Measurements from ENCODE around the gene ABHD17B. TPM values are rescaled to one million over a fixed set of nuclear protein-coding genes. Genes with fewer than 3 reads are reported as not detected.

Gene ABHD17B
- total and polyA plus RNA-seq, 10 of the 15 experiments (the other 5 are each of a cell fraction or from before 2014, with no cell fraction given), result 3.5 to 21.4 (median 16.6) TPM

- Histone ChIP-seq H3K4me2 (ENCODE audit: control insufficient read depth, insufficient read depth) (no peak overlapping the region), H3K9ac (ENCODE audit: control insufficient read depth, insufficient read depth, low read length) (no peak overlapping the region), H3K4me3 (no peak overlapping the region), H2AFZ (ENCODE audit: control insufficient read depth, low read depth, low read length) (no peak overlapping the region), H3K4me1 (ENCODE audit: control insufficient read depth, insufficient read depth, low read length) (no peaks in the 10 kb centered on the region; the same call in 1 of the 2 replicates), H3K9me3 (replicated peaks; ENCODE audit: control insufficient read depth, insufficient read depth, low read length) (peaks cover 18% of the 10 kb centered on the region), H3K36me3 (ENCODE audit: control insufficient read depth in 2 of 2, insufficient read depth in 2 of 2, low read length in 1 of 2) (no peaks in the 10 kb centered on the region; a peak in 1 of 4 replicates), H3K27ac (ENCODE audit: control insufficient read depth, insufficient read depth) (no peak overlapping the region), H3K79me2 (ENCODE audit: control insufficient read depth, insufficient read depth, low read length) (no peaks in the 10 kb centered on the region), H3K27me3 (replicated peaks in 1 of 2; ENCODE audit: control insufficient read depth in 2 of 2, insufficient read depth in 2 of 2, low read length in 1 of 2) (no peaks in the 10 kb centered on the region), H4K20me1 (ENCODE audit: control insufficient read depth, insufficient read depth) (no peaks in the 10 kb centered on the region)
- ATAC-seq (no peak), FAIRE-seq (no peak), DNase-seq (ENCODE audit: low read depth, low spot score) (no peak)
- POLR2A ChIA-PET, result no interaction called here
- in situ Hi-C loops (cut with MboI), result no loop called here
- no TSS peak for BruUV-seq (replicated peaks)
- RAD21 ChIA-PET (ENCODE audit: unreplicated experiment), result no interaction called here
- intact Hi-C loops (cut with micrococcal nuclease; ENCODE audit: unreplicated experiment), result no loop called here
- CTCF ChIA-PET, result no interaction called here
- SMC1A ChIA-PET (ENCODE audit: uncharacterized antibody, unreplicated experiment), result no interaction called here
- TF ChIP-seq CEBPB (IDR thresholded peaks at IDR 0.05; ENCODE audit: borderline replicate concordance in 1 of 2, low read depth in 2 of 2, low read length in 2 of 2) (no peak), SMAD5 (IDR thresholded peaks at IDR 0.05; ENCODE audit: low read depth) (no peak), MEF2B (IDR thresholded peaks at IDR 0.05; ENCODE audit: partially characterized antibody, poor library complexity, severe bottlenecking) (no peak), EZH2 (IDR thresholded peaks at IDR 0.05; ENCODE audit: borderline replicate concordance, control insufficient read depth, low read depth, low read length) (no peak), NFXL1 (IDR thresholded peaks at IDR 0.05; ENCODE audit: borderline replicate concordance) (no peak), MYB (IDR thresholded peaks at IDR 0.05; ENCODE audit: borderline replicate concordance, low read depth, low read length) (no peak), CREM (IDR thresholded peaks at IDR 0.05; ENCODE audit: low read depth) (no peak), ZNF384 (IDR thresholded peaks at IDR 0.05; ENCODE audit: borderline replicate concordance, low read depth, low read length) (no peak), SP1 (IDR thresholded peaks at IDR 0.05; ENCODE audit: low read depth, low read length) (no peak)
Measured at GRCh38 chr9:71857159-71857558, 53.8 kb downstream of the ABHD17B start.

- Histone ChIP-seq H3K36me3 (ENCODE audit: control insufficient read depth in 2 of 2, insufficient read depth in 2 of 2, low read length in 1 of 2) (no peaks in the 10 kb centered on the region), H3K27ac (ENCODE audit: control insufficient read depth, insufficient read depth) (no peak overlapping the region), H3K9me3 (replicated peaks; ENCODE audit: control insufficient read depth, insufficient read depth, low read length) (peaks cover 6% of the 10 kb centered on the region; the same call in 2 of the 3 replicates), H2AFZ (ENCODE audit: control insufficient read depth, low read depth, low read length) (no peak overlapping the region), H4K20me1 (ENCODE audit: control insufficient read depth, insufficient read depth) (no peaks in the 10 kb centered on the region), H3K4me1 (ENCODE audit: control insufficient read depth, insufficient read depth, low read length) (no peaks in the 10 kb centered on the region; the same call in 1 of the 2 replicates), H3K4me2 (ENCODE audit: control insufficient read depth, insufficient read depth) (no peak overlapping the region), H3K27me3 (replicated peaks in 1 of 2; ENCODE audit: control insufficient read depth in 2 of 2, insufficient read depth in 2 of 2, low read length in 1 of 2) (no peaks in the 10 kb centered on the region), H3K9ac (ENCODE audit: control insufficient read depth, insufficient read depth, low read length) (no peak overlapping the region), H3K79me2 (ENCODE audit: control insufficient read depth, insufficient read depth, low read length) (no peaks in the 10 kb centered on the region), H3K4me3 (no peak overlapping the region)
- FAIRE-seq (no peak), DNase-seq (ENCODE audit: low read depth, low spot score) (no peak), ATAC-seq (no peak)
- ChIA-PET SMC1A (ENCODE audit: uncharacterized antibody, unreplicated experiment) (interaction anchor here (1.0 to 1.2 kb wide), 2 partner anchors 9 to 10 kb away, joined by 3 to 5 read pairs; no protein-coding TSS in a partner anchor), CTCF (interaction anchor here (1.6 kb wide), 2 partner anchors 36 to 48 kb away, joined by 3 to 4 read pairs; no protein-coding TSS in a partner anchor), POLR2A (no interaction called here), RAD21 (ENCODE audit: unreplicated experiment) (no interaction called here)
- 83% methylated on average over 5 of the region's 5 CpGs for WGBS (ENCODE audit: insufficient coverage, insufficient replicate concordance, low lambda C conversion rate, missing lambda C conversion rate)
- intact Hi-C loops (cut with micrococcal nuclease; ENCODE audit: unreplicated experiment), result no loop called here
- in situ Hi-C loops (cut with MboI), result no loop called here
- BruUV-seq (replicated peaks), result no TSS peak
- TF ChIP-seq RB1 (IDR thresholded peaks at IDR 0.05; ENCODE audit: borderline replicate concordance) (no peak), ZBTB40 (IDR thresholded peaks at IDR 0.05; ENCODE audit: borderline replicate concordance) (no peak), NRF1 (conservative IDR thresholded peaks at IDR 0.05; ENCODE audit: low read depth, low read length) (no peak), WRNIP1 (IDR thresholded peaks at IDR 0.05; ENCODE audit: borderline replicate concordance, low read depth, low read length) (no peak), POLR2A (IDR thresholded peaks at IDR 0.05; ENCODE audit: low read depth, low read length) (no peak), KDM1A (IDR thresholded peaks at IDR 0.05; ENCODE audit: borderline replicate concordance) (no peak), JUND (IDR thresholded peaks at IDR 0.05; ENCODE audit: low read depth, low read length) (no peak), SP1 (IDR thresholded peaks at IDR 0.05; ENCODE audit: low read depth, low read length) (no peak)
Measured at GRCh38 chr9:71854811-71855210, 56.2 kb downstream of the ABHD17B start.
